ENCODE measurements around the gene FBRS.
A peak's percentile ranks its signal among the peaks of the same experiment; 100 is the strongest.

The FBRS gene

DNA sequence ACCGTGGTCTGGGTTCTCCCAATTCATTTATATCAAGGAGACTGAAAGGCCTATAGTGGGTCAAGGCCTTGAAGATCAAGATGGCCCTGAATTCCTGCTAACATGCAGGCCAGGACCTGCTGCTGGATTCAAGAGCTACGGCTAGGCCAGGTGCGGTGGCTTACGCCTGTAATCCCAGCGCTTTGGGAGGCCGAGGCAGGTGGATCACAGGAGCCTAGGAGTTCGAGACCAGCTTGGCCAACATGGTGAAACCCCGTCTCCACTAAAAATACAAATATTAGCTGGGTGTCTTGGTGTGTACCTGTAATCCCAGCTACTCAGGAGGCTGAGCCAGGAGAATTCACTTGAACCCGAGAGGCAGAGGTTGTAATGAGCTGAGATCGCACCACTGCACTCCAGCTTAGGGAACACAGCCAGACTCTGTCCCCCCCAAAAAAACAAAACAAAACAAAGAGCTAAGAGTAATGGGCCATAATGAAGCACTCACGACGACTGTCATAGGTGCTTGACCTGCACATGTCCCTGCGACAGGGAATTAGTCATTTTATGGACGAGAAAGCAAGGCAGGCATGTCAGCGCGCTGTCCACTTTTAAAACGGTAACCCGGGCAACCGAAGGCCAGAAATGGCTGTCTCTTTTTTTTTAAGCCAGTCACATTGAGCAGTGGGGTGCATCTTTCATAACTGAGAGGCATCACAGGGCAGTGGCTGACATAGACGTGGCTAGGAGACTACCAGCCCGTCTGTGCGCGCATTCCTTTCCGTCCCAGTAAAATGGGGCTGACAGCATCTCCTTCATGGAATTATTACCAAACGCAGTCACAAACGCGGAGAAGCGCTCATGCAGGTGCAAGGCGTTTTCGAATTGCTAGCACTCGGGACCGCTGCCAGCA is 1.0 kb upstream of the FBRS start:
- peak; percentile 43; the same call in 1 of the 2 replicates for TF ChIP-seq POLR2AphosphoS5 (IDR thresholded peaks at IDR 0.05; ENCODE audit: low read depth, low read length)
- TF ChIP-seq, protein P1, sequence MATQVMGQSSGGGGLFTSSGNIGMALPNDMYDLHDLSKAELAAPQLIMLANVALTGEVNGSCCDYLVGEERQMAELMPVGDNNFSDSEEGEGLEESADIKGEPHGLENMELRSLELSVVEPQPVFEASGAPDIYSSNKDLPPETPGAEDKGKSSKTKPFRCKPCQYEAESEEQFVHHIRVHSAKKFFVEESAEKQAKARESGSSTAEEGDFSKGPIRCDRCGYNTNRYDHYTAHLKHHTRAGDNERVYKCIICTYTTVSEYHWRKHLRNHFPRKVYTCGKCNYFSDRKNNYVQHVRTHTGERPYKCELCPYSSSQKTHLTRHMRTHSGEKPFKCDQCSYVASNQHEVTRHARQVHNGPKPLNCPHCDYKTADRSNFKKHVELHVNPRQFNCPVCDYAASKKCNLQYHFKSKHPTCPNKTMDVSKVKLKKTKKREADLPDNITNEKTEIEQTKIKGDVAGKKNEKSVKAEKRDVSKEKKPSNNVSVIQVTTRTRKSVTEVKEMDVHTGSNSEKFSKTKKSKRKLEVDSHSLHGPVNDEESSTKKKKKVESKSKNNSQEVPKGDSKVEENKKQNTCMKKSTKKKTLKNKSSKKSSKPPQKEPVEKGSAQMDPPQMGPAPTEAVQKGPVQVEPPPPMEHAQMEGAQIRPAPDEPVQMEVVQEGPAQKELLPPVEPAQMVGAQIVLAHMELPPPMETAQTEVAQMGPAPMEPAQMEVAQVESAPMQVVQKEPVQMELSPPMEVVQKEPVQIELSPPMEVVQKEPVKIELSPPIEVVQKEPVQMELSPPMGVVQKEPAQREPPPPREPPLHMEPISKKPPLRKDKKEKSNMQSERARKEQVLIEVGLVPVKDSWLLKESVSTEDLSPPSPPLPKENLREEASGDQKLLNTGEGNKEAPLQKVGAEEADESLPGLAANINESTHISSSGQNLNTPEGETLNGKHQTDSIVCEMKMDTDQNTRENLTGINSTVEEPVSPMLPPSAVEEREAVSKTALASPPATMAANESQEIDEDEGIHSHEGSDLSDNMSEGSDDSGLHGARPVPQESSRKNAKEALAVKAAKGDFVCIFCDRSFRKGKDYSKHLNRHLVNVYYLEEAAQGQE (IDR thresholded peaks at IDR 0.05; ENCODE audit: insufficient read depth in 1 of 2, low read depth in 2 of 2, low read length in 2 of 2): no peak

DNA sequence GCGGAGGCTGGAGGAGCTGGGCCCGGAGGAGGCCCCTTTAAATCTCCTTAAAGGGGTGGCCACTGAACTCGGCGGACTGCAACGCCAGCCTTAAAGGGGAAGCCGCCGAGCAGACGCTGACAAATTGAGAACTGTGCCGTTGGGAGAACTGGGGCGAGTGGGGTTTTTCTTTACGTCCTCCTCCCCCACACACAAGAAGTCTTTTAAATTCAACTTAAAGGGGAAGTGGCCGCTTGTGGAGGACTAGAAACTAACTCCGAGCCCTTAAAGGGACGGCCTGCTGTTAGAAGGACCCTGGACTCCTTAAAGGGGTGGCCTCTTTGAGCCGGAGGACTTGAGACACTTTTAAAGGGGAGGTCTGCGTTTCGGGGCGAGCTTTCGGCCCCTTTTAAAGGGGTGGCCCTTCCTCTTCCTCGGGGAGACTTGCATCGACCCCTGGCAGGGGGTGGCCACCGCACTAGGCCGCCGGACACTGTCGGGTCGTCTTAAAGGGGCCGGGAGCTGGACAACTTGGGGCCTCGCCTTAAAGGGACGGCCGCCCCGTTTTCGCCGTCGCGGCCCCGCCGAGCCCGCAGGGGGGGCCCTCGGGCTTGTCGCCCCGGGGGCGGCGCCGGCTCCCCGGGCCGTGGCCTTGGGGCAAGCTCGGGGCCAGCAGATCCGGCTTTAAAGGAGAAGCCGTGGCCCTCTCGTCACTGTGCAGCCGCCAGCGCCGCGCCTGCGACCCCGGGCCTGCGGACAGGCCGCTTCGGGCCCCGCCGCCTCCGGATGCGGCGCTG is 688 bp downstream of the FBRS start:
- TF ChIP-seq POLR2AphosphoS5 (IDR thresholded peaks at IDR 0.05; ENCODE audit: low read depth, low read length) (no peak; the same call in 1 of the 2 replicates), FOXP2 (optimal IDR thresholded peaks at IDR 0.05; ENCODE audit: borderline replicate concordance, extremely low read depth, extremely low read length, insufficient read depth) (no peak), TAF1 (IDR thresholded peaks at IDR 0.05; ENCODE audit: borderline replicate concordance, insufficient read depth, low read length) (no peak)
- TF ChIP-seq, protein P1 (IDR thresholded peaks at IDR 0.05; ENCODE audit: insufficient read depth in 1 of 2, low read depth in 2 of 2, low read length in 2 of 2): no peak

DNA sequence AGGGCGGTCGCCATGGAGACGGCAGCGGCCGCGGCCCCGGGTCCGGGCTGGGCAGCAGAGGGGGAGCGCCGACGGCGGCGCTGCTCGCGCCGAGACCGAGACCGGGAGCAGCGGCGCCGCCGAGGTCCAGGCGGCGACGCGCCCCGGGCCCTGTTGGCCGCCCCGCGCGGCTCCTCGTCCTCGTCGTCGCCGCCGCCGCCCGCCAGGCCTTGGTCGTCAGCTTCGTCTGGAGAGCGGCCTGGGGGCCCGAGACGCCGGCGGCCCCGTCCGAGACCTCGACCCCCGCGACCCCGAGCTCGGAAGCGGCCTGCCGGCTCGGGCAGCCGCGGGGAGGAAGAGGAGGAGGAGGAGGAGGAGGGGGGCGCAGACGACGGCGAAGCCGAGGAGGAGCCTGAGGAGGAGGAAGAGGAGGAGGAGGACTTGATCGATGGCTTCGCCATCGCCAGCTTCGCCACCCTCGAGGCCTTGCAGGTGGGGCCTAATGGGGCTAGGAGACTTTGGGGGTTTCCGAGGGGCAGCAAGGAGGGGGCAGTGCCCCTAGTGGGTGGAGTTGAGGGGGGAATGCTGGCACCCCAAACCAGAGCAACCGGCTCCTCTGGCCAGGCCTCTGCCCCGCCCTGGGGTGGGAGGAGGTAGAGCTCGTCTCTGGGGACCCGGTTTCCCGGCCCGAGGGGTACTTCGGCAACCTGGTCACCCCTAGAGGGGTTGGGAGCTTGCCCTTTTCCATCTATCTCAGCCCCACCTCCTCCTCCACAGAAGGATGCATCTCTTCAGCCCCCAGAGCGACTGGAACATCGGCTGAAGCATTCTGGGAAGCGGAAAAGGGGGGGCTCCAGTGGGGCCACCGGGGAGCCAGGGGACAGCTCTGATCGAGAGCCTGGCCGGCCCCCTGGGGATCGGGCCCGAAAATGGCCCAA is 1.5 kb downstream of the FBRS start:
- TF ChIP-seq TAF1 (IDR thresholded peaks at IDR 0.05; ENCODE audit: borderline replicate concordance, insufficient read depth, low read length) (no peak), POLR2AphosphoS5 (IDR thresholded peaks at IDR 0.05; ENCODE audit: low read depth, low read length) (0 out of 2 replicates have a peak, but pooled peaks have one; percentile 21)

DNA sequence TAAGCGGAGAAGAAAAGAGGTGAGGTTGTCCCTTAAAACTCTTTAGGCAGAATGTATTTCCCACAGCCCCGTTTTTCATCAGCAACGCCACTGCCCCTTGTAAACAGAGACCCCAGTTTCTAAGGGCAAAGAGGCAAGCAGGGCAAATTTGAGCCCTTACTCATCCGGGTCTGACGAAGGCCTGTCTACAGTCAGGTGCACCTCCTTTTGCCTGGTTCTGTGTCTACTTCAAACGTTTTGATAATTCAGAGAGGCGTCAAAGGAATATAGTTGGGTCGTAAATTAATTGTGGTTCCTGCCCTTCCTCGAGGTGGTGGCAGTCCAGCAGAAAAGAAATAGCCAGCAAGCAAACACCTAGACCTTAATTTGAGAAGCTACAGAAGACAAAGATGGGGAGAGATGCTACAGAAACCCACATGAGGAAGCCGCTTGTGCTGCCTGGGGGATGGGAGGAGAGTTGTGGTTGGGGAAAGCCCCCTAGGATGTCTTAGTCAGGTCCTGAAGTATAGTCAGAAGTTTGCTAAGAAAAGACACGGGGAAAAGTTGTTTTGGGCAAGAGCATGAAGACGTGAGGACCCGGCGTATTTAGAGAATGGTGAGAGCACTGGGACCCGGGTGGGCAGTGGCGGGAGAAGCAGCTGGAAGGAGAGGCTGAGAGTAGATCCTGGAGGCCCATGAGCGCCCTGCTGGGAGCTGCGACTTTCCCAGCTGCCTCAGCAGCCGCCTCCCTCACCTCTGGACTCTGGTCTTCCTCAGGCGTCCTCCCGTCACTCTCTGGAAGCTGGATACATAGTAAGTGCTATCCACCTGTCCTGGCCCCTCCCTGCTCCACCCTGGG is 2.4 kb downstream of the FBRS start:
- TF ChIP-seq FOXP2 (optimal IDR thresholded peaks at IDR 0.05; ENCODE audit: borderline replicate concordance, extremely low read depth, extremely low read length, insufficient read depth): no peak
- no peak for TF ChIP-seq TAF1 (IDR thresholded peaks at IDR 0.05; ENCODE audit: borderline replicate concordance, insufficient read depth, low read length)
- TF ChIP-seq, protein P1 (IDR thresholded peaks at IDR 0.05; ENCODE audit: insufficient read depth in 1 of 2, low read depth in 2 of 2, low read length in 2 of 2): no peak
- TF ChIP-seq SIN3A (IDR thresholded peaks at IDR 0.05; ENCODE audit: borderline replicate concordance, insufficient read depth, low read length): no peak
- TF ChIP-seq POLR2AphosphoS5 (IDR thresholded peaks at IDR 0.05; ENCODE audit: low read depth, low read length): no peak
